H1 (cell line): ENCODE results near the gene OBSL1. TPM values are rescaled to one million over a fixed set of nuclear protein-coding genes. Genes with fewer than 3 reads are reported as not detected.

Experiments
- CTCF ChIA-PET: fragments of 300-600 bp; sonication (Branson Sonifier 250); formaldehyde crosslinking; loops from one replicate; lab custom pipeline; 2021; ENCODE audit not compliant: partially characterized antibody; lab: Charles Lee
- POLR2A ChIA-PET: fragments of 300-600 bp; sonication (Branson Sonifier 250); formaldehyde crosslinking; loops from one replicate; lab custom pipeline; 2021; ENCODE audit warnings: inconsistent platforms; ENCODE audit not compliant: partially characterized antibody; lab: Charles Lee
- DNase-seq, 2 experiments: peaks; one replicate each; pipeline versions ENCODE4 v3.0.0 to v3.0.0-alpha.2; 2010 to 2022; ENCODE audit warnings: low spot score in 2 of 2, low read depth in 1 of 2, mixed read lengths in 1 of 2
- FAIRE-seq: peaks from 2 replicates; lab custom pipeline; 2011; peaks lifted over from hg19 to GRCh38; lab: Jason Lieb, UNC
- H2AFZ ChIP-seq: 2 replicates; pipeline ENCODE4 v1.8.1; 2012; ENCODE audit warnings: low read length, inconsistent platforms
- H2AK5ac ChIP-seq: 2 replicates; pipeline ENCODE4 v1.6.1; 2013; ENCODE audit warnings: low read depth, low read length
- H2BK120ac ChIP-seq: replicated peaks from 2 replicates; pipeline ENCODE3; 2013; ENCODE audit warnings: low read depth, low read length, inconsistent platforms
- H2BK12ac ChIP-seq: 2 replicates; pipeline ENCODE4 v1.6.1; 2013; ENCODE audit warnings: low read depth, low read length
- H2BK15ac ChIP-seq: 2 replicates; pipeline ENCODE4 v1.6.1; 2013; ENCODE audit warnings: low read length
- H2BK20ac ChIP-seq: 2 replicates; pipeline ENCODE4 v1.6.1; 2013; ENCODE audit warnings: low read length
- H2BK5ac ChIP-seq: 2 replicates; pipeline ENCODE4 v1.6.1; 2013; ENCODE audit warnings: low read depth, low read length
- H3K14ac ChIP-seq: 2 replicates; pipeline ENCODE4 v1.6.1; 2013; ENCODE audit warnings: inconsistent platforms; ENCODE audit not compliant: insufficient read length
- H3K18ac ChIP-seq: 2 replicates; pipeline ENCODE4 v1.6.1; 2013; ENCODE audit warnings: low read length; ENCODE audit errors: extremely low read depth
- H3K23ac ChIP-seq: 2 replicates; pipeline ENCODE4 v1.6.1; 2013; ENCODE audit warnings: inconsistent platforms; ENCODE audit not compliant: insufficient read length
- H3K23me2 ChIP-seq: 2 replicates; pipeline ENCODE4 v1.6.1; 2013; ENCODE audit warnings: low read depth, low read length
- H3K27ac ChIP-seq: 2 replicates; pipeline ENCODE4 v1.6.1; 2011; ENCODE audit warnings: low read depth, low read length, inconsistent platforms
- H3K27me3 ChIP-seq, 4 experiments: replicated peaks in 1 of 4; 1 replicate in 1 of 4; 2 replicates in 3 of 4; pipeline versions ENCODE4 v1.6.1 to v1.8.1; 2011 to 2013; ENCODE audit warnings: low read length in 3 of 4, mild to moderate bottlenecking in 3 of 4, inconsistent platforms in 2 of 4, mixed read lengths in 2 of 4, moderate library complexity in 1 of 4; ENCODE audit not compliant: control insufficient read depth in 3 of 4, insufficient read depth in 3 of 4; ENCODE audit errors: extremely low read depth in 1 of 4
- H3K36me3 ChIP-seq, 4 experiments: 2 replicates each; pipeline versions ENCODE4 v1.6.1 to v1.8.1; 2011 to 2013; ENCODE audit warnings: mild to moderate bottlenecking in 4 of 4, low read length in 3 of 4, moderate library complexity in 2 of 4, control low read depth in 1 of 4, inconsistent platforms in 1 of 4; ENCODE audit not compliant: insufficient read depth in 4 of 4, control insufficient read depth in 2 of 4
- H3K4ac ChIP-seq: replicated peaks from 2 replicates; pipeline ENCODE3; 2013; ENCODE audit warnings: low read length, low read depth, mixed read lengths, inconsistent platforms; ENCODE audit not compliant: insufficient read length
- H3K4me1 ChIP-seq, 4 experiments: replicated peaks in 1 of 4; 1 replicate in 1 of 4; 2 replicates in 3 of 4; pipeline versions ENCODE4 v1.6.1 to v1.8.1; 2011 to 2013; ENCODE audit warnings: low read length in 3 of 4, inconsistent platforms in 2 of 4, mixed read lengths in 1 of 4; ENCODE audit not compliant: insufficient read depth in 4 of 4, control insufficient read depth in 3 of 4
- H3K4me2 ChIP-seq, 2 experiments: 2 replicates each; pipeline versions ENCODE4 v1.6.1 to v1.8.1; 2011 to 2013; ENCODE audit warnings: low read depth in 2 of 2, low read length in 2 of 2, control low read depth in 1 of 2, inconsistent platforms in 1 of 2, mild to moderate bottlenecking in 1 of 2; ENCODE audit not compliant: insufficient read depth in 1 of 2
- H3K4me3 ChIP-seq, 4 experiments: fragments of 200-600, 300-600 bp in 1 of 4; sonication (generic), shearing (Covaris generic), sonication (Bioruptor Twin) in 1 of 4; 2 replicates each; pipeline versions ENCODE4 v1.5.1 to v1.8.1; 2011 to 2016; ENCODE audit warnings: low read length in 4 of 4, low read depth in 3 of 4, control low read depth in 2 of 4, inconsistent platforms in 2 of 4, mild to moderate bottlenecking in 2 of 4, mixed read lengths in 1 of 4, moderate library complexity in 1 of 4; ENCODE audit not compliant: insufficient read depth in 2 of 4; ENCODE audit errors: extremely low read depth in 1 of 4
- H3K56ac ChIP-seq: replicated peaks from 2 replicates; pipeline ENCODE3; 2013; ENCODE audit warnings: low read depth, mild to moderate bottlenecking, mixed read lengths, low read length, inconsistent platforms; ENCODE audit not compliant: insufficient read length
- H3K79me1 ChIP-seq: 2 replicates; pipeline ENCODE4 v1.6.1; 2013; ENCODE audit warnings: low read depth, low read length, control low read depth
- H3K79me2 ChIP-seq, 2 experiments: 2 replicates each; pipeline versions ENCODE4 v1.6.1 to v1.8.1; 2012 to 2013; ENCODE audit warnings: low read length in 2 of 2, mild to moderate bottlenecking in 2 of 2, inconsistent platforms in 1 of 2; ENCODE audit not compliant: insufficient read depth in 2 of 2, control insufficient read depth in 1 of 2
- H3K9ac ChIP-seq, 4 experiments: replicated peaks in 1 of 4; 1 replicate in 1 of 4; 2 replicates in 3 of 4; pipeline versions ENCODE4 v1.6.1 to v1.8.1; 2011 to 2013; ENCODE audit warnings: low read depth in 3 of 4, low read length in 3 of 4, control low read depth in 2 of 4, mild to moderate bottlenecking in 2 of 4, moderate library complexity in 2 of 4, inconsistent platforms in 1 of 4; ENCODE audit errors: extremely low read depth in 1 of 4
- H3K9me3 ChIP-seq, 2 experiments: 2 replicates each; pipeline versions ENCODE4 v1.6.1 to v1.8.1; 2012 to 2013; ENCODE audit warnings: mild to moderate bottlenecking in 2 of 2, moderate library complexity in 2 of 2, control low read depth in 1 of 2, inconsistent platforms in 1 of 2, low read depth in 1 of 2, low read length in 1 of 2, mixed read lengths in 1 of 2; ENCODE audit not compliant: insufficient read depth in 2 of 2
- H4K20me1 ChIP-seq, 2 experiments: replicated peaks in 1 of 2; 2 replicates each; pipeline versions ENCODE3 to v1.8.1; 2011 to 2013; ENCODE audit warnings: inconsistent platforms in 2 of 2, low read length in 2 of 2, mild to moderate bottlenecking in 1 of 2; ENCODE audit not compliant: insufficient read depth in 2 of 2, control insufficient read depth in 1 of 2
- H4K5ac ChIP-seq: 2 replicates; pipeline ENCODE4 v1.6.1; 2013; ENCODE audit warnings: low read length, low read depth, mixed read lengths, inconsistent platforms; ENCODE audit not compliant: insufficient read length
- H4K8ac ChIP-seq: 2 replicates; pipeline ENCODE4 v1.8.0; 2013; ENCODE audit warnings: mild to moderate bottlenecking, moderate library complexity, low read length, inconsistent platforms; ENCODE audit not compliant: insufficient read depth; ENCODE audit errors: extremely low read depth
- H4K91ac ChIP-seq: replicated peaks from 2 replicates; pipeline ENCODE3; 2013; ENCODE audit warnings: low read length, mixed read lengths, inconsistent platforms; ENCODE audit not compliant: insufficient read length
- CBX8 ChIP-seq: fragments of 300-800, 300-1000 bp; sonication (generic); IDR thresholded peaks from 2 replicates; pipeline ENCODE4 v1.7.1; 2016; ENCODE audit warnings: low read depth, low read length, borderline replicate concordance
- CREB1 ChIP-seq: IDR thresholded peaks from 2 replicates; pipeline ENCODE4 v1.6.1; 2012; ENCODE audit warnings: inconsistent platforms
- EGR1 ChIP-seq: IDR thresholded peaks from 2 replicates; pipeline ENCODE4 v1.6.1; 2011; ENCODE audit warnings: low read depth, low read length, borderline replicate concordance
- HDAC6 ChIP-seq: IDR thresholded peaks from one replicate; pipeline ENCODE4 v1.7.1; 2012; ENCODE audit warnings: low read depth, mild to moderate bottlenecking, inconsistent platforms, low read length, moderate library complexity
- RBBP5 ChIP-seq: IDR thresholded peaks from 2 replicates; pipeline ENCODE4 v1.7.1; 2012; ENCODE audit warnings: low read depth, mild to moderate bottlenecking, inconsistent platforms, low read length, moderate library complexity, borderline replicate concordance
- RNF2 ChIP-seq: fragments of 200-900, 300-1000 bp; sonication (generic); IDR thresholded peaks from 2 replicates; pipeline ENCODE4 v1.7.1; 2016; ENCODE audit warnings: borderline replicate concordance, low read depth, mild to moderate bottlenecking, antibody characterized with exemption, low read length; ENCODE audit not compliant: poor library complexity, severe bottlenecking; ENCODE audit errors: missing control alignments
- SUZ12 ChIP-seq: fragments of 200-600 bp; sonication (generic); IDR thresholded peaks from 2 replicates; pipeline ENCODE4 v1.6.1; 2012; ENCODE audit warnings: mild to moderate bottlenecking, inconsistent platforms, low read length, moderate library complexity, mixed read lengths
- WGBS, 2 experiments: shearing (Covaris generic) in 1 of 2; methylation state at CpG; one replicate each; pipeline versions ENCODE4 v1.1.6 to v1.1.7; 2013 to 2015; ENCODE audit warnings: low lambda C conversion rate in 2 of 2, mixed read lengths in 2 of 2, inconsistent platforms in 1 of 2, low coverage in 1 of 2, missing lambda C conversion rate in 1 of 2; ENCODE audit not compliant: insufficient replicate concordance in 2 of 2, insufficient coverage in 1 of 2, insufficient read length in 1 of 2; ENCODE audit errors: extremely low coverage in 1 of 2, missing lambda C conversion rate in 1 of 2; 5-methylcytosine and 5-hydroxymethylcytosine counted together
- polyA plus RNA-seq, 7 experiments: library from polyadenylated mRNA; depleted of rRNA in 3 of 7; stranded (reverse) in 5 of 7; unstranded in 2 of 7; fragments of >200 nt in 5 of 7; fragments of 200-250 nt in 2 of 7; gene quantifications; 1 replicate in 5 of 7; 2 replicates in 1 of 7; 4 replicates in 1 of 7; pipeline versions ENCODE4 v1.2.1 to v1.2.3, GENCODE V29; 2011 to 2013; ENCODE audit warnings: missing spikeins in 2 of 7, mixed read lengths in 2 of 7
- total RNA-seq: library from RNA; stranded (reverse); fragmentation: NEBNext Ultra II Directional; extraction: Animal tissue kit (Norgen Biotek cat#: 25700); gene quantifications from 2 replicates; pipeline ENCODE4 v1.2.1, GENCODE V29; 2021
- TF ChIP-seq, protein P1 (sequence below): IDR thresholded peaks from 2 replicates; pipeline ENCODE4 v1.6.1; 2012; ENCODE audit warnings: low read length, inconsistent platforms

Gene OBSL1
- total and polyA plus RNA-seq, 2 of the 8 experiments (the other 6 are each of a cell fraction or from before 2014, with no cell fraction given) = 116 to 127 TPM

GRCh38 chr2:219570194-219570923, 980 bp downstream of the OBSL1 start:
- H2BK20ac ChIP-seq = no peak overlapping the region
- peaks cover 0 to 39% (median 31%) of the 10 kb centered on the region in 4 experiments; a peak in 6 of 7 replicates for H3K4me1 ChIP-seq
- peak overlapping the region; percentile 57; the same call in 1 of the 2 replicates for H2AK5ac ChIP-seq
- 0 out of 2 replicates have a peak overlapping the region, but pooled peaks have one; percentile 68 for H2BK12ac ChIP-seq
- no peaks in the 10 kb centered on the region for H3K79me1 ChIP-seq
- FAIRE-seq (no peak), DNase-seq (no peak)
- H4K5ac ChIP-seq = no peak overlapping the region
- no peak overlapping the region for H3K14ac ChIP-seq
- H3K4me3 ChIP-seq = peak overlapping the region; percentile 45 to 74 (median 58)
- H4K91ac ChIP-seq = peak overlapping the region; percentile 76
- H3K36me3 ChIP-seq = peaks cover 0 to 29% (median 7%) of the 10 kb centered on the region in 4 experiments; a peak in 4 of 8 replicates
- H3K18ac ChIP-seq = peak overlapping the region; percentile 48
- H3K9ac ChIP-seq = peak overlapping the region; percentile 12 to 86 (median 64); a peak in 5 of 7 replicates
- ChIA-PET POLR2A (interaction anchor here (0.6 to 18.6 kb wide), 11 partner anchors 8 to 58 kb away, joined by 3 to 293 read pairs (median 6); partner anchors contain the start of genes CHPF, STK11IP and TMEM198), CTCF (interaction anchor here (0.8 to 2.9 kb wide), 12 partner anchors 10 to 96 kb away, joined by 3 to 34 read pairs (median 4); partner anchors contain the start of genes SLC4A3 and STK11IP)
- H4K20me1 ChIP-seq = no peaks in the 10 kb centered on the region
- peak overlapping the region; percentile 93 for H3K56ac ChIP-seq
- peak overlapping the region; percentile 82; the same call in 1 of the 2 replicates for H4K8ac ChIP-seq
- peak overlapping the region; percentile 67 to 79 for H3K4me2 ChIP-seq
- H2BK120ac ChIP-seq = no peak overlapping the region
- H2AFZ ChIP-seq = no peak overlapping the region
- no peak overlapping the region for H2BK15ac ChIP-seq
- 16% methylated on average over 46 of the region's 95 CpGs; no CpG with 5 or more reads in 1 of the 2 experiments for WGBS, 2 experiments
- peaks cover 0 to 7% of the 10 kb centered on the region in 2 experiments; a peak in 2 of 4 replicates for H3K79me2 ChIP-seq
- H3K4ac ChIP-seq = peak overlapping the region; percentile 87
- H2BK5ac ChIP-seq = no peak overlapping the region
- H3K27me3 ChIP-seq = peaks cover 0 to 2% (median 0%) of the 10 kb centered on the region in 4 experiments; a peak in 1 of 7 replicates
- peaks cover 0 to 8% of the 10 kb centered on the region in 2 experiments; a peak in 1 of 4 replicates for H3K9me3 ChIP-seq
- H3K27ac ChIP-seq = peak overlapping the region; percentile 42; the same call in 1 of the 2 replicates
- H3K23ac ChIP-seq = no peak overlapping the region
- H3K23me2 ChIP-seq = peaks cover 8% of the 10 kb centered on the region; the same call in 1 of the 2 replicates
- TF ChIP-seq HDAC6 = no peak
- TF ChIP-seq EGR1 = no peak
- TF ChIP-seq RBBP5 = peak; percentile 65; the same call in 1 of the 2 replicates
- no peak for TF ChIP-seq RNF2
- TF ChIP-seq, protein P1, sequence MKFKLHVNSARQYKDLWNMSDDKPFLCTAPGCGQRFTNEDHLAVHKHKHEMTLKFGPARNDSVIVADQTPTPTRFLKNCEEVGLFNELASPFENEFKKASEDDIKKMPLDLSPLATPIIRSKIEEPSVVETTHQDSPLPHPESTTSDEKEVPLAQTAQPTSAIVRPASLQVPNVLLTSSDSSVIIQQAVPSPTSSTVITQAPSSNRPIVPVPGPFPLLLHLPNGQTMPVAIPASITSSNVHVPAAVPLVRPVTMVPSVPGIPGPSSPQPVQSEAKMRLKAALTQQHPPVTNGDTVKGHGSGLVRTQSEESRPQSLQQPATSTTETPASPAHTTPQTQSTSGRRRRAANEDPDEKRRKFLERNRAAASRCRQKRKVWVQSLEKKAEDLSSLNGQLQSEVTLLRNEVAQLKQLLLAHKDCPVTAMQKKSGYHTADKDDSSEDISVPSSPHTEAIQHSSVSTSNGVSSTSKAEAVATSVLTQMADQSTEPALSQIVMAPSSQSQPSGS = no peak
- no peak for TF ChIP-seq SUZ12
- TF ChIP-seq CREB1 = no peak
- no peak for TF ChIP-seq CBX8
